Activated CD8-positive, alpha-beta T cell treated with anti-CD3 and anti-CD28 coated beads for 36 hours (primary cell): ENCODE data around the gene EEIG1. TPM values are rescaled to one million over a fixed set of nuclear protein-coding genes. Genes with fewer than 3 reads are reported as not detected.

Source experiments
- ATAC-seq: fragments of 200-7000 bp; cut with Tn5 transposase; one replicate; pipeline ENCODE4 v1.10.0; 2021; ENCODE audit warnings: mild to moderate bottlenecking, moderate library complexity
- CTCF ChIA-PET: fragments of 350-600 bp; sonication (Branson Sonifier 250); formaldehyde crosslinking; loops from one replicate; lab custom pipeline; 2021; ENCODE audit warnings: antibody characterized with exemption; lab: Charles Lee
- POLR2A ChIA-PET: fragments of 350-600 bp; sonication (Branson Sonifier 250); formaldehyde crosslinking; loops from one replicate; lab custom pipeline; 2021; ENCODE audit warnings: antibody characterized with exemption; lab: Charles Lee
- DNase-seq: peaks from one replicate; pipeline ENCODE4 v3.0.0-alpha.2; 2020
- H3K27ac Mint-ChIP-seq: one replicate; pipeline ENCODE4 v1.8.0; 2021; ENCODE audit warnings: mild to moderate bottlenecking, mixed read lengths
- H3K27me3 Mint-ChIP-seq: one replicate; pipeline ENCODE4 v1.8.0; 2021; ENCODE audit warnings: mixed read lengths
- H3K36me3 Mint-ChIP-seq: one replicate; pipeline ENCODE4 v1.8.0; 2021; ENCODE audit warnings: low read depth, mixed read lengths
- H3K4me1 Mint-ChIP-seq: one replicate; pipeline ENCODE4 v1.8.0; 2021; ENCODE audit warnings: low read depth, mixed read lengths
- H3K4me3 Mint-ChIP-seq: one replicate; pipeline ENCODE4 v1.8.0; 2021; ENCODE audit warnings: mild to moderate bottlenecking, moderate library complexity, mixed read lengths
- H3K9me3 Mint-ChIP-seq: one replicate; pipeline ENCODE4 v1.8.0; 2021; ENCODE audit warnings: mixed read lengths
- intact Hi-C: fragments of 100-400 bp; cut with micrococcal nuclease; formaldehyde crosslinking; loops from one replicate; pipeline ENCODE4 v1.10.0; 2022
- total RNA-seq, 2 experiments: library from RNA; stranded (reverse); gene quantifications; one replicate each; pipeline ENCODE4 v1.2.3, GENCODE V29; 2021
- TF ChIP-seq, protein P1 (sequence below): fragments of 200-600 bp; IDR thresholded peaks from one replicate; pipeline ENCODE4 v1.8.0; 2022; ENCODE audit warnings: antibody characterized with exemption, mild to moderate bottlenecking

Gene EEIG1
- total RNA-seq, 2 experiments from 2014 or later, result 79.7 to 81.5 TPM

DNA sequence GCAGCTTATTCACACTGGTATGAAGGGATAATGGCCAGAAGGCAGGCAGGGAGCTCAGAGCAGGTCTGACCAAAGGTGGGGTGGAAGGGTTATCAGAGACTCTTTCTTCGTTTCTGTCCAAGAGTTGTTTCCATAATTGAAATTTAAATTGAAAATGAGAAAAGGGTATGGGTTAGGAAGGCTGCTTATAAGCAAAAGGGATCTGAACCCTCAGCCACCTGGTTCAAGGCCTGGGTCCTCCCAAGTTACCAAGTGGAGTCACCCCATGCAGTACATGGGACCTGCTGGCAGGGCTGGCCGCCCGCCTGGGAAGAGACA lies 17.8 kb downstream of the EEIG1 start:
- Mint-ChIP-seq H3K27me3 (no peaks in the 10 kb centered on the region), H3K4me3 (peak overlapping the region; percentile 50), H3K4me1 (peaks cover 95% of the 10 kb centered on the region), H3K9me3 (peaks cover 6% of the 10 kb centered on the region), H3K27ac (peak overlapping the region; percentile 99), H3K36me3 (peaks cover 35% of the 10 kb centered on the region)
- ChIA-PET POLR2A (interaction anchor here (1.4 to 25.2 kb wide), 2 partner anchors 13 to 71 kb away, joined by 5 to 408 read pairs; partner anchors contain the start of gene EEIG1), CTCF (interaction anchor here (15.3 to 30.0 kb wide), 3 partner anchors 14 to 65 kb away, joined by 163 to 631 read pairs (median 181); partner anchors contain the start of gene EEIG1)
- TF ChIP-seq, protein P1, sequence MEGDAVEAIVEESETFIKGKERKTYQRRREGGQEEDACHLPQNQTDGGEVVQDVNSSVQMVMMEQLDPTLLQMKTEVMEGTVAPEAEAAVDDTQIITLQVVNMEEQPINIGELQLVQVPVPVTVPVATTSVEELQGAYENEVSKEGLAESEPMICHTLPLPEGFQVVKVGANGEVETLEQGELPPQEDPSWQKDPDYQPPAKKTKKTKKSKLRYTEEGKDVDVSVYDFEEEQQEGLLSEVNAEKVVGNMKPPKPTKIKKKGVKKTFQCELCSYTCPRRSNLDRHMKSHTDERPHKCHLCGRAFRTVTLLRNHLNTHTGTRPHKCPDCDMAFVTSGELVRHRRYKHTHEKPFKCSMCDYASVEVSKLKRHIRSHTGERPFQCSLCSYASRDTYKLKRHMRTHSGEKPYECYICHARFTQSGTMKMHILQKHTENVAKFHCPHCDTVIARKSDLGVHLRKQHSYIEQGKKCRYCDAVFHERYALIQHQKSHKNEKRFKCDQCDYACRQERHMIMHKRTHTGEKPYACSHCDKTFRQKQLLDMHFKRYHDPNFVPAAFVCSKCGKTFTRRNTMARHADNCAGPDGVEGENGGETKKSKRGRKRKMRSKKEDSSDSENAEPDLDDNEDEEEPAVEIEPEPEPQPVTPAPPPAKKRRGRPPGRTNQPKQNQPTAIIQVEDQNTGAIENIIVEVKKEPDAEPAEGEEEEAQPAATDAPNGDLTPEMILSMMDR, result no peak
- intact Hi-C loops, result no loop called here
- no peak for DNase-seq
- ATAC-seq, result no peak

GRCh38 chr9:127962278-127962677 lies 18.5 kb downstream of the EEIG1 start:
- TF ChIP-seq, protein P1, result no peak
- Mint-ChIP-seq H3K27me3 (no peaks in the 10 kb centered on the region), H3K36me3 (peaks cover 37% of the 10 kb centered on the region), H3K4me1 (peaks cover 93% of the 10 kb centered on the region), H3K27ac (peak overlapping the region; percentile 99), H3K9me3 (peaks cover 6% of the 10 kb centered on the region), H3K4me3 (no peak overlapping the region)
- ATAC-seq, result no peak
- intact Hi-C loops, result no loop called here
- DNase-seq, result no peak
- ChIA-PET POLR2A (interaction anchor here (1.4 to 25.2 kb wide), 3 partner anchors 14 to 73 kb away, joined by 4 to 408 read pairs (median 5); partner anchors contain the start of gene EEIG1), CTCF (interaction anchor here (15.3 to 30.0 kb wide), 3 partner anchors 14 to 66 kb away, joined by 163 to 631 read pairs (median 181); partner anchors contain the start of gene EEIG1)

GRCh38 chr9:127961613-127962155 lies 19.1 kb downstream of the EEIG1 start:
- CTCF ChIA-PET, result interaction anchor here (2.0 to 30.0 kb wide), 4 partner anchors 15 to 156 kb away, joined by 9 to 631 read pairs (median 172); partner anchors contain the start of gene EEIG1
- Mint-ChIP-seq H3K9me3 (peaks cover 6% of the 10 kb centered on the region), H3K27me3 (no peaks in the 10 kb centered on the region), H3K36me3 (peaks cover 37% of the 10 kb centered on the region), H3K4me1 (peaks cover 90% of the 10 kb centered on the region), H3K4me3 (no peak overlapping the region), H3K27ac (peak overlapping the region; percentile 99)
- TF ChIP-seq, protein P1, result no peak
- intact Hi-C loops, result no loop called here
- POLR2A ChIA-PET, result interaction anchor here (1.5 to 25.2 kb wide), 3 partner anchors 15 to 105 kb away, joined by 4 to 408 read pairs (median 4); partner anchors contain the start of genes EEIG1 and NAIF1
- no peak for DNase-seq
- no peak for ATAC-seq

GRCh38 chr9:127961155-127961490 lies 19.7 kb downstream of the EEIG1 start:
- ATAC-seq (no peak), DNase-seq (no peak)
- intact Hi-C loops, result no loop called here
- POLR2A ChIA-PET, result interaction anchor here (1.5 to 25.2 kb wide), 3 partner anchors 15 to 106 kb away, joined by 4 to 408 read pairs (median 4); partner anchors contain the start of genes EEIG1 and NAIF1
- Mint-ChIP-seq H3K36me3 (peaks cover 37% of the 10 kb centered on the region), H3K9me3 (peaks cover 6% of the 10 kb centered on the region), H3K27me3 (no peaks in the 10 kb centered on the region), H3K4me1 (peaks cover 86% of the 10 kb centered on the region), H3K4me3 (no peak overlapping the region), H3K27ac (peak overlapping the region; percentile 99)
- CTCF ChIA-PET, result interaction anchor here (2.0 to 30.0 kb wide), 4 partner anchors 16 to 156 kb away, joined by 9 to 631 read pairs (median 172); partner anchors contain the start of gene EEIG1
- TF ChIP-seq, protein P1, result no peak
